NCI-H510A treated with DMSO at 0.1 percent for 48 hours (cell line): Measurements from ENCODE around the gene WDR27.

Experiments used
- DNase-seq: peaks from one replicate; lab custom pipeline; 2025; lab: John Stamatoyannopoulos, UW

Gene WDR27

GRCh38 chr6:169564453-169565240 is 137.2 kb downstream of the WDR27 start:
- DNase-seq: no peak

GRCh38 chr6:169561665-169562064 is 140.2 kb downstream of the WDR27 start:
- no peak for DNase-seq

GRCh38 chr6:169559592-169559991 is 142.2 kb downstream of the WDR27 start:
- no peak for DNase-seq

GRCh38 chr6:169558774-169559441 is 142.9 kb downstream of the WDR27 start:
- no peak for DNase-seq

- no peak for DNase-seq
Measured at GRCh38 chr6:169558378-169558773, 143.5 kb downstream of the WDR27 start.

- DNase-seq: no peak
Measured at GRCh38 chr6:169557887-169558286, 143.9 kb downstream of the WDR27 start.

- DNase-seq: no peak
Measured at GRCh38 chr6:169556758-169557548, 144.9 kb downstream of the WDR27 start.

GRCh38 chr6:169555971-169556617 is 145.7 kb downstream of the WDR27 start:
- DNase-seq: no peak

GRCh38 chr6:169545982-169546381 is 155.8 kb downstream of the WDR27 start:
- no peak for DNase-seq

- DNase-seq: no peak
Measured at GRCh38 chr6:169543704-169544103, 158.1 kb downstream of the WDR27 start.

GRCh38 chr6:169542491-169542890 is 159.3 kb downstream of the WDR27 start:
- DNase-seq: no peak

GRCh38 chr6:169539176-169539897 is 162.5 kb downstream of the WDR27 start:
- DNase-seq: no peak

GRCh38 chr6:169536446-169537170 is 165.2 kb downstream of the WDR27 start:
- DNase-seq: no peak

GRCh38 chr6:169534039-169534421 is 167.8 kb downstream of the WDR27 start:
- no peak for DNase-seq

- no peak for DNase-seq
Measured at GRCh38 chr6:169533301-169534038, 168.4 kb downstream of the WDR27 start.

- DNase-seq: no peak
Measured at GRCh38 chr6:169530752-169531123, 171.1 kb downstream of the WDR27 start.

- DNase-seq: no peak
Measured at GRCh38 chr6:169529931-169530751, 171.7 kb downstream of the WDR27 start.

- no peak for DNase-seq
Measured at GRCh38 chr6:169528755-169529154, 173.1 kb downstream of the WDR27 start.

GRCh38 chr6:169527306-169527705 is 174.5 kb downstream of the WDR27 start:
- DNase-seq: no peak
